NT2/D1 (cell line): Measurements from ENCODE around the gene HOXA11.

Experiments
- SUZ12 ChIP-seq: IDR thresholded peaks from 2 replicates; pipeline ENCODE4 v1.6.1; 2011; ENCODE audit not compliant: insufficient read length, insufficient read depth; ENCODE audit errors: extremely low read depth
- YY1 ChIP-seq: IDR thresholded peaks from 2 replicates; pipeline ENCODE4 v1.6.1; 2011; ENCODE audit not compliant: insufficient read length, insufficient read depth
- ZNF274 ChIP-seq: IDR thresholded peaks from 2 replicates; pipeline ENCODE4 v1.6.1; 2011; ENCODE audit warnings: mild to moderate bottlenecking, low read depth, low read length

- no peak for TF ChIP-seq ZNF274
- TF ChIP-seq YY1 = no peak
- TF ChIP-seq SUZ12 = no peak
These were observed 27.2 kb downstream of the HOXA11 start for GRCh38 chr7:27157702-27158431.
